Effector memory CD4-positive, alpha-beta T cell (primary cell): Measurements from ENCODE around the gene FAM193A.
"Not testable (repeated sequence)": the region's sequence is repeated elsewhere in the genome, so short reads cannot be mapped to it uniquely, and the experiment has no call there.

Experiments
- DNase-seq, 3 donors: peaks; one replicate each; pipeline ENCODE4 v3.0.0-alpha.2; 2020
- H3K27ac ChIP-seq: 2 replicates; pipeline ENCODE4 v1.7.0; 2013; ENCODE audit warnings: mild to moderate bottlenecking, low read length, moderate library complexity; ENCODE audit not compliant: insufficient read depth, poor library complexity, severe bottlenecking
- H3K27me3 ChIP-seq: replicated peaks from 2 replicates; pipeline ENCODE4 v1.7.0; 2013; ENCODE audit warnings: mild to moderate bottlenecking, low read length; ENCODE audit not compliant: insufficient read depth, control insufficient read depth, poor library complexity, severe bottlenecking
- H3K36me3 ChIP-seq: 2 replicates; pipeline ENCODE4 v1.7.0; 2013; ENCODE audit warnings: mild to moderate bottlenecking, low read length, moderate library complexity; ENCODE audit not compliant: control insufficient read depth, insufficient read depth
- H3K4me1 ChIP-seq: 2 replicates; pipeline ENCODE4 v1.7.0; 2013; ENCODE audit warnings: low read length, mild to moderate bottlenecking; ENCODE audit not compliant: control insufficient read depth, insufficient read depth, poor library complexity, severe bottlenecking
- H3K4me3 ChIP-seq: 2 replicates; pipeline ENCODE4 v1.7.0; 2013; ENCODE audit warnings: low read length, low read depth, mild to moderate bottlenecking; ENCODE audit not compliant: insufficient read depth, poor library complexity, severe bottlenecking
- H3K9me3 ChIP-seq: 2 replicates; pipeline ENCODE4 v1.7.0; 2013; ENCODE audit warnings: mild to moderate bottlenecking, low read length, moderate library complexity; ENCODE audit not compliant: control insufficient read depth

Gene FAM193A

DNA sequence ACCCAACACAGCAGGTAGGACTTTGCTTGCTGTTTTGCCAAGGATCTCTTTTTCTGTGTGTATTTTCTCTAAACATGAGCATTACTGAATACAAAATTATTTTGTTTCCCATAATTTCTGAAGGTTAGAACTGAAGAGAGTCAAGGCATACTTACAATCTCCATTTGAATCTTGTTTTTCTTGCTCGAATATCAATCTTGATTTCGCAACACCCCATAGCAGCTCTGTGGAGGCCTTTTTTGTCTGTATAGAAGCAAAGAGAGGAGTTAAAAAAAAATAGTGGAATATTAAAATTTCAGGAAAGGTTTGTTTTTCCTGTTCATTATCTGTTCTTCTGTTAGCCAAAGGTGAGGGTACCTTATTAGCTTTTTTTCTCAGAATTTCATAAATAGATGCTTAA is 126.8 kb downstream of the FAM193A start:
- H3K27ac ChIP-seq, result no peak overlapping the region
- no peak for DNase-seq
- no peaks in the 10 kb centered on the region for H3K27me3 ChIP-seq
- peaks cover 42% of the 10 kb centered on the region for H3K36me3 ChIP-seq
- H3K4me1 ChIP-seq, result no peaks in the 10 kb centered on the region
- no peaks in the 10 kb centered on the region for H3K9me3 ChIP-seq
- H3K4me3 ChIP-seq, result no peak overlapping the region

DNA sequence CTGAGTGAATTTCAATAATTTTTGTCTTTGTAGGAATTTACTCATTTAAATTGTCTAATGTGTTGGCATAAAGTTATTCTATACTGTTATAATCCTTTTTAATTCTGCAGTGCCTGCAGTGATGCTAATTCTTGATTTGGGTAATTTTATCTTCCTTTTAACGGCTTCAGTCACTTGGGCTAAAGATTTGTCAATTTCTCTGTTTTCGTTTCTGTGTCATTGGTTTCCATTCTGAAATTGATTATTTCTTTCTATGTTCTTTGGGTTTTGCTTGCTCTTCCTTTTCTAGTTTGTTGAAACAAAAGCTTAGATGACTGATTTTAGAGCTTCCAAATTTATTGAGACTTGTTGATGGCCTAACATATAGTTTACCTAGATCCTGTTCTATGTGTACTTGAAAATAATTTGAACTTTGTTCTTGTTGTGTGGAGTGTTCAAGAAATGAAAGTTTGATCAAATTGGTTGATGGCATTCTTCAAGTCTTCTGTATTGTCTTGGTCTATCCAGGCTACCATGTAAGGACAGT is 130.3 kb downstream of the FAM193A start:
- Histone ChIP-seq H3K4me1 (no peaks in the 10 kb centered on the region), H3K9me3 (no peaks in the 10 kb centered on the region), H3K27me3 (no peaks in the 10 kb centered on the region), H3K36me3 (peaks cover 25% of the 10 kb centered on the region), H3K4me3 (no peak overlapping the region), H3K27ac (no peak overlapping the region)
- no peak for DNase-seq

DNA sequence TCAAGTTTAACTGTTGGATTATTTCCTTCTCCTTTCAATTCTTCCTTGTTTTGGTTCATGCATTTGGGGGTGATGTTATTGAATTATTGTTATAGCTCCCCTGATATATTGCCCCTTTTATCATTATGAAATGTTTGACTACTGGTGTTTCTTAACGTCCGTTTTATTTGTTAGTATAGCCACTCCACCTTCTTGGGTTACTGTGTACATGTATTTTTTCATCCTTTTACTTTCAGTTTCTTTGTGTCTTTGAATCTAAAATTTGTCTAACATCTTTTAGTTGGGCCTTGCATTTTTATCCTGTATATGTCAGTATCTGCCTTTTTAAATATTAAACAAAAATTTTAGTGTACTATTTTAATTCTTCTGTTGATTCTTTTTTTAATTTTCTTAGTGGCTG is 131.0 kb downstream of the FAM193A start:
- Histone ChIP-seq H3K9me3 (no peaks in the 10 kb centered on the region), H3K4me1 (no peaks in the 10 kb centered on the region), H3K4me3 (no peak overlapping the region), H3K27me3 (no peaks in the 10 kb centered on the region), H3K36me3 (peaks cover 31% of the 10 kb centered on the region), H3K27ac (no peak overlapping the region)
- no peak for DNase-seq

DNA sequence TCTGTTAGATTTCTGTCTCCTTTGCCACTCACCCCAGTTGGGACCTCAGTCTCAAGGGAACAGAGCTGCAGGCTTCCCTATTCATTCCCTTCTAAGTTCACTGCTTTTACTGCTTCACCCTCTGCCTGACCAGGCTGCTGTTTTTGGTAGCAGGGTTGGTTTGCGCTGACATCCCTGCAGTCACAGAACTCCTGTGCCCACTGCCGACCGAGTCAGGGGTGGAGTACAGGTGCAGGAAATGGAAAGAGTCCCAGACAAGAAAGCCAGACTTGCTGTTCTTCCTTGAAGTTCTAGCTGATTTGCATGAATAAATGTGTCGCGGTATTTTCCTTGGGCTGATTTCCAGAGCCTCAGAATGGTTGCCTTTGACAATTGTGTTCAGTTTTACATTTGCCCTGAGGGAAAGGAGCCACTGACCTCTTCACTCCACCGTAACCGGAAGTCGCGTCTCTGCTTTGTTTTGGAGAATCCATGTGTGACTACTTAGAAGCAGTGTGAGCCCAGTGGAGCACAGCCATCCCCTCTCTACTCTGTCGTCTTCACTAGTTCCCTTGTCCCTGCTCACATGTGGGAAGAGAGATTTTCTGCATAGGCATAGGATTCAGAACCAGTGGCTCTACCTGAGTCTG is 134.9 kb downstream of the FAM193A start:
- Histone ChIP-seq H3K4me3 (no peak overlapping the region), H3K36me3 (peaks cover 39% of the 10 kb centered on the region), H3K27me3 (no peaks in the 10 kb centered on the region), H3K4me1 (no peaks in the 10 kb centered on the region), H3K27ac (no peak overlapping the region), H3K9me3 (no peaks in the 10 kb centered on the region)
- no peak for DNase-seq

DNA sequence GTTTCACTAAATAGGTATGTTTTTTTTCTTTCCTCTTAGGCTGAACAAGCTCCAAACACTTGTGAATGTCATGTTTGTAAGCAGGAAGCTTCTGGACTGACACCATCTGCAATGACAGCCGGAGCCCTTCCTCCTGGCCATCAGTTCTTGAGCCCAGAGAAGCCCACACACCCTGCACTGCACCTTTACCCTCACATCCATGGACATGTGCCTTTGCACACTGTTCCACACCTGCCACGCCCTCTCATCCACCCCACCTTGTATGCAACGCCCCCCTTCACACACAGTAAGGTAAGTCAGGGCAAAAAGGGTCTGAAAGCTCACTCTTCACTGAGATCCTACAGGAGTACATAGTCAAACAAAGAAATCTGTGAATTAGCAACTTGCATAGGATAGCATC is 135.6 kb downstream of the FAM193A start:
- H3K4me3 ChIP-seq, result no peak overlapping the region
- peaks cover 39% of the 10 kb centered on the region for H3K36me3 ChIP-seq
- no peaks in the 10 kb centered on the region for H3K9me3 ChIP-seq
- DNase-seq, result no peak
- H3K4me1 ChIP-seq, result no peaks in the 10 kb centered on the region
- H3K27me3 ChIP-seq, result no peaks in the 10 kb centered on the region
- no peak overlapping the region for H3K27ac ChIP-seq

DNA sequence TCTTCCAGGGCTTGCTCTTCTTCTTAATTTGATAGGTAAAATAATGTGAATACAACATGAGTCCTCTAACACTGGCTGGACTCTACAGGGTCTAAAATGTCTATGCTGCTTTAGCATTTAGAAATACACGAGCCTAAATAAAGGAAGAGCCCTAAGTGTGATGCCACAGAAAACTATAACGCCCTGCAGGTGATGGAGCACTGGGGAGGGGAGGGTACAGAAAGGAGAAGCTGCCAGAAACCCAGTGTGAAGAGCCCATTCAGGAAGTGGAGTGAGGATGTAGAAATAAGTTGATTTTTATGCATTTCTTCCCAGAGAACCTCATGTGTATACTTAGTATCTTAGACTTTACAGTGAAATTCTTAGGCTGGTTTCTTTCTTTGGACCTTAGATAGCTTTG is 136.3 kb downstream of the FAM193A start:
- Histone ChIP-seq H3K36me3 (peaks cover 39% of the 10 kb centered on the region), H3K4me3 (no peak overlapping the region), H3K27me3 (no peaks in the 10 kb centered on the region), H3K27ac (no peak overlapping the region), H3K9me3 (no peaks in the 10 kb centered on the region), H3K4me1 (no peaks in the 10 kb centered on the region)
- no peak for DNase-seq

DNA sequence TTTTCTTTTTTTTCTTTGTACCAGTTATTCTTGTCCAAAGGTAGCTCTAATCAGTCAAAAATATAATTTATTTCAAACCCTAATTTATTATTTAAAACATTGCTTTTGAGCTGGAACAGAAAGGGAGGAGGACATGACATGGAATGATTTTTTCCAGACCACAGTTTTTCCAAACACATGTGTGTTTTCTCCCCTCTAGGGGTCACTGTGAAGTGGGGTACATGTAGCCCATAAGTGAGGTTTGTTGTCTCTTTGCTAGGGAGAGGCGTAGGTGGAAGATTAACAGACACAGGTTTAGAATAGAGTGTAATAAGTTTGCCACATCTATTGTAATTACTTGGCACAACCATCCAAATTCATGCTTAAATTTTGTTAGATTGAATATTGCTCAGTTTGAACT is 136.7 kb downstream of the FAM193A start:
- Histone ChIP-seq H3K4me3 (no peak overlapping the region), H3K4me1 (no peaks in the 10 kb centered on the region), H3K36me3 (peaks cover 39% of the 10 kb centered on the region), H3K9me3 (no peaks in the 10 kb centered on the region), H3K27ac (no peak overlapping the region), H3K27me3 (no peaks in the 10 kb centered on the region)
- DNase-seq, result no peak

DNA sequence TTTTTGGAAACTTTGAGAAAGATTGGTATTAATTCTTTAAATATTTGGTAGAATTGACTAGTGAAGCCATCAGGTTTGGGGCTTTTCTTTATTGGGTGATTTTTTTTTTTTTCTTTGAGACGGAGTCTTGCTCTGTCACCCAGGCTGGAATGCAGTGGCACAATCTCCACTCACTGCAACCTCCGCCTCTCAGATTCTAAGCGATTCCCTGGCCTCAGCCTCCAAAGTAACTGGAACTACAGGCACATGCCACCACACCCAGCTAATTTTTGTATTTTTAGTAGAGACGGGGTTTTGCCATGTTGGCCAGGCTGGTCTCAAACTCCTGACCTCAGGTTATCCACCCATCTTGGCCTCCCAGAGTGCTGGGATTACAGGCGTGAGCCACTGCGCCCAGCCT is 143.3 kb downstream of the FAM193A start:
- peaks cover 17% of the 10 kb centered on the region for H3K36me3 ChIP-seq
- not testable (repeated sequence) for H3K27me3 ChIP-seq

DNA sequence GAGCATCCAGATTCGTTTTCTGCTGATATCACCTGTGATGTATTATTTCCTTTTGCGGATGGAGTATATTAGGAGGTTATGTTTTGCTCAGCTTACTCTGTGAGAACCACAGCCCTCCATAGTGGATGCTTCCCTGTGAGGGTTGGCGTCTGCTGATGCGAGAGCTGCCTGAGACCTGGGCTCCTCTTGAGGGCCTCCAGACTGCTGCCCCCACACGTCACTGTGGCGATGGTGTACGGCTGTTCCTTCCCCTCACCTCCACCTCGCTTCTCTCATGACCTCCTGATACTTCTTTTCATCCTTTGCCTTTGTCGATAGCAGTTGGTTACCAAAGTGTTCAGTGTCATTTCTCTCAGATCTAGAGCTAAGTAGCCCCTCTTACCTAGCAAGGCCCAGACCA is 148.0 kb downstream of the FAM193A start:
- H3K4me3 ChIP-seq, result no peak overlapping the region
- no peaks in the 10 kb centered on the region for H3K27me3 ChIP-seq
- no peaks in the 10 kb centered on the region for H3K4me1 ChIP-seq
- H3K36me3 ChIP-seq, result peaks cover 29% of the 10 kb centered on the region
- no peak for DNase-seq
- H3K27ac ChIP-seq, result no peak overlapping the region
- H3K9me3 ChIP-seq, result no peaks in the 10 kb centered on the region

More for the DNA sequence above, 143.3 kb downstream of the FAM193A start:
- DNase-seq, H3K4me3 ChIP-seq, H3K9me3 ChIP-seq, H3K4me1 ChIP-seq, H3K27ac ChIP-seq: not testable (repeated sequence)

DNA sequence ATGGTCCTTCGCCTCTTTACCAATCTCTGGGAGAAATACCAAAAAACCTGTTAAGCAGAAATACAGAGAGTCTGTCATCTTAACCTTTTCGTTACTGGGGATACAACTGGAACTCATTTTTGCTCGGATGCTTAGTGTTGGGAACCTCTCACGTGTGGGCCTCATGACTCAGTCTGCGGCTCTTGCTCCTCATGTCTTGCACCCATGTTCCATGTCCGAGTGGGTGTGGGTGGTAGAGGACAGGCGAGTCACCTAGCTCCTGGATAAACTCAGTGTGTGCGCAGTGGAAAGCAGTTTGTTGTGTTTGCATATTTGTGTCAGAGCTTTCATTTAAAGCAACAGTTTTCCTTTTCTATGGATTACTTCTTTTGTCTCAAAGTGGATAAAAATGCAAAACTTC is 149.1 kb downstream of the FAM193A start:
- H3K27me3 ChIP-seq, result no peaks in the 10 kb centered on the region
- no peaks in the 10 kb centered on the region for H3K4me1 ChIP-seq
- no peaks in the 10 kb centered on the region for H3K9me3 ChIP-seq
- peaks cover 26% of the 10 kb centered on the region for H3K36me3 ChIP-seq
- H3K27ac ChIP-seq, result no peak overlapping the region
- DNase-seq, result no peak
- no peak overlapping the region for H3K4me3 ChIP-seq
